ENCODE measurements around the gene L3MBTL1. TPM values are rescaled to one million over a fixed set of nuclear protein-coding genes. Genes with fewer than 3 reads are reported as not detected.
A peak's percentile ranks its signal among the peaks of the same experiment; 100 is the strongest.

Gene L3MBTL1
- total RNA-seq, 3 donors from 2014 or later (not counting 1 experiment from before 2014, with no cell fraction given) = 15.4 to 17.1 (median 17.0) TPM

DNA sequence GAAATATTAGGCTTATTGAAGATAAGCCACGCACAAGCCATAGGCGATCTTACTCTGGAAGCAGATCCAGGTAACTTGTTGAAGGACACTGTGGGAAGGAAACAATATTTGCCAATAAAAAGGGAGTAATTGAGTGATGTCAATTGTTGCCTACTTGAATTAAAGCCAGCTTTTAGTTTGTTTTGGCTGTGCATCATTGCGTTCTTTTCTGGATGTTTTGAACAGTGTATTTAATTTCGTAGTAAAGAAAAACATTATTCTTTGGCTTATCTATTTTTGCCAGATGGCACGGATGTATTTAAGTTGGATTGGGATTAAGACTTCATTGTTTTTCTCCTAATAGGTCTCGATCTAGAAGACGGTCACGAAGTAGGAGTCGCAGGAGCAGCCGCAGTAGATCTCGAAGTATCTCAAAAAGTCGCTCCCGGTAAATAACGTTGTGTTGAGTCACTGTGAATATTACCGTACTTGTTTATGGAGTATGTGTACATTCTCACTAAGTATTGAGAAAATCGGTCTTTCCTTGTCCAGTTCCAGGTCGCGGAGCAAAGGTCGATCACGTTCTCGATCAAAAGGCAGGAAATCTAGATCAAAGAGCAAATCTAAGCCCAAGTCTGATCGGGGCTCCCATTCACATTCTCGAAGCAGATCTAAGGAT is 47.2 kb upstream of the L3MBTL1 start:
- Mint-ChIP-seq H3K36me3 (peaks cover 26% of the 10 kb centered on the region), H3K27me3 (ENCODE audit: low read depth in 2 of 2) (peaks cover 0 to 3% of the 10 kb centered on the region in 2 donors), H3K4me3 (peak overlapping the region; percentile 87), H3K9me3 (peaks cover 0 to 2% of the 10 kb centered on the region in 2 donors), H3K4me1 (peaks cover 41 to 48% of the 10 kb centered on the region in 2 donors), H3K27ac (peak overlapping the region; percentile 98 to 99)
- ATAC-seq (no peak), DNase-seq (no peak)
- TF ChIP-seq, protein P1, sequence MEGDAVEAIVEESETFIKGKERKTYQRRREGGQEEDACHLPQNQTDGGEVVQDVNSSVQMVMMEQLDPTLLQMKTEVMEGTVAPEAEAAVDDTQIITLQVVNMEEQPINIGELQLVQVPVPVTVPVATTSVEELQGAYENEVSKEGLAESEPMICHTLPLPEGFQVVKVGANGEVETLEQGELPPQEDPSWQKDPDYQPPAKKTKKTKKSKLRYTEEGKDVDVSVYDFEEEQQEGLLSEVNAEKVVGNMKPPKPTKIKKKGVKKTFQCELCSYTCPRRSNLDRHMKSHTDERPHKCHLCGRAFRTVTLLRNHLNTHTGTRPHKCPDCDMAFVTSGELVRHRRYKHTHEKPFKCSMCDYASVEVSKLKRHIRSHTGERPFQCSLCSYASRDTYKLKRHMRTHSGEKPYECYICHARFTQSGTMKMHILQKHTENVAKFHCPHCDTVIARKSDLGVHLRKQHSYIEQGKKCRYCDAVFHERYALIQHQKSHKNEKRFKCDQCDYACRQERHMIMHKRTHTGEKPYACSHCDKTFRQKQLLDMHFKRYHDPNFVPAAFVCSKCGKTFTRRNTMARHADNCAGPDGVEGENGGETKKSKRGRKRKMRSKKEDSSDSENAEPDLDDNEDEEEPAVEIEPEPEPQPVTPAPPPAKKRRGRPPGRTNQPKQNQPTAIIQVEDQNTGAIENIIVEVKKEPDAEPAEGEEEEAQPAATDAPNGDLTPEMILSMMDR (IDR thresholded peaks at IDR 0.05) = no peak
- Histone ChIP-seq H3K9me3 (ENCODE audit: control insufficient read depth, insufficient read depth, low read length) (no peaks in the 10 kb centered on the region), H3K27me3 (ENCODE audit: control insufficient read depth, insufficient read depth, low read length) (no peaks in the 10 kb centered on the region), H3K4me3 (ENCODE audit: low read length) (no peak overlapping the region), H3K27ac (ENCODE audit: low read length) (no peak overlapping the region), H3K36me3 (ENCODE audit: control insufficient read depth, insufficient read depth, low read length) (peaks cover 59% of the 10 kb centered on the region), H3K4me1 (ENCODE audit: control insufficient read depth, insufficient read depth, low read length) (peaks cover 16% of the 10 kb centered on the region)
- intact Hi-C loops (cut with micrococcal nuclease) = no loop called here
- 98% methylated on average over 22 of the region's 23 CpGs for WGBS (ENCODE audit: insufficient coverage)

DNA sequence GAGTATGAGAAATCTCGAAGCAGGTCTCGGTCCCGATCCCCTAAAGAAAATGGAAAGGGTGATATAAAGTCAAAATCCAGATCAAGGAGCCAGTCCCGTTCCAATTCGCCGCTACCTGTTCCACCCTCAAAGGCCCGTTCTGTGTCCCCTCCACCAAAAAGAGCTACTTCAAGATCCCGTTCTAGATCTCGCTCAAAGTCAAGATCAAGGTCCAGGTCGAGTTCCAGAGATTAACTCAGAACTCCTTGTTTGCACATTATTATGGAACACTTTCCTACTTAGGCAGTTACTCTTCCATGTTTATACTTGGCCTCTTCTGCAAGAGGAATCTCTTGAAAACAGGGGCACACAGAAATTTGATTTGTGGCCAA is 46.7 kb upstream of the L3MBTL1 start:
- H3K9me3 ChIP-seq (ENCODE audit: control insufficient read depth, insufficient read depth, low read length) = no peaks in the 10 kb centered on the region
- H3K4me3 ChIP-seq (ENCODE audit: low read length) = no peak overlapping the region
- no peak overlapping the region for H3K27ac ChIP-seq (ENCODE audit: low read length)
- peaks cover 16% of the 10 kb centered on the region for H3K4me1 ChIP-seq (ENCODE audit: control insufficient read depth, insufficient read depth, low read length)
- intact Hi-C loops (cut with micrococcal nuclease) = no loop called here
- TF ChIP-seq, protein P1 (IDR thresholded peaks at IDR 0.05) = no peak
- peak overlapping the region; percentile 31 to 99 for H3K27ac Mint-ChIP-seq
- WGBS (ENCODE audit: insufficient coverage) = 99% methylated on average over 10 of the region's 10 CpGs
- H3K27me3 Mint-ChIP-seq (ENCODE audit: low read depth in 2 of 2) = peaks cover 0 to 3% of the 10 kb centered on the region in 2 donors
- peak overlapping the region; percentile 45 for H3K4me3 Mint-ChIP-seq
- no peak for ATAC-seq
- H3K27me3 ChIP-seq (ENCODE audit: control insufficient read depth, insufficient read depth, low read length) = no peaks in the 10 kb centered on the region
- H3K4me1 Mint-ChIP-seq = peaks cover 41 to 48% of the 10 kb centered on the region in 2 donors
- H3K36me3 Mint-ChIP-seq = peaks cover 26% of the 10 kb centered on the region
- DNase-seq = peak in 1 of 2 donors; percentile 26
- peaks cover 63% of the 10 kb centered on the region for H3K36me3 ChIP-seq (ENCODE audit: control insufficient read depth, insufficient read depth, low read length)
- peaks cover 0 to 2% of the 10 kb centered on the region in 2 donors for H3K9me3 Mint-ChIP-seq

DNA sequence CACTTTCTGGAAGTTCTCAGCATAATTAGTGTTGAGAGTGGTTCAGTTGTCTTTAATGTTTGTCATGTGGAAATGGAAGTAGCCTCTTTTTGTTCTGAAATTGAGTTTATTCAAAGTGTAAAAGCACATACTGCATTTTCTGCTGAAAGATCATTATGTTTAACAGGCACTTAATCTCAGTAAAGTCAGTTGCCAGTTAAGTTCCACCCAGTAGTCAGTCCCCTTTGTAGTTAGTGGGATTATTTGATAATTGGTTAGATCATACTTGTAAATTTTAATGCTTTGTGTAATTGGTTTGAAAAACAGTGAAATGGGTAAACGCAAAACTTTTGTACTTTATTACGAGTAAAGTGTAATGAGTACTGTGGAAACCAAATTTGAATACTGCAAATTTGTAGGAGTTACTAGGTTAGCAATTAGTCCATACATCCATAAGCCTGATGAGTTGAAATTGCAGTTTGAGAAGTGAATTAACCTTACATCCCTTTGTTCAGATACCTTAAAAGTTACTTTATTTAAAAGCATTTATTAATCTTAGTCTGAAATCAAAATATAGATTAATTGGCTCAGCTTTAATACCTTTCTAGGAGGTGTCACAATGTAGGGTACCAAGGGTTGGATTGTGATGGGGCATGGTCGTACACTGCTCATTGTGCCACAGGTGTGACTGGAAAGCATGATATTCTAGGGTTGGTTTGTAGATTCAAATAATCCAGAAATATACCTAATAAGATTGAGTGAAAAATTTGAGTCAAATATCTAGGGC is 45.4 kb upstream of the L3MBTL1 start:
- H3K27ac Mint-ChIP-seq = peak overlapping the region in 1 of 2 donors; percentile 71
- no peaks in the 10 kb centered on the region for H3K9me3 Mint-ChIP-seq
- WGBS (ENCODE audit: insufficient coverage) = 94% methylated on average over 3 of the region's 3 CpGs
- H3K4me1 Mint-ChIP-seq = peaks cover 39 to 46% of the 10 kb centered on the region in 2 donors
- ATAC-seq (no peak), DNase-seq (no peak)
- Histone ChIP-seq H3K9me3 (ENCODE audit: control insufficient read depth, insufficient read depth, low read length) (no peaks in the 10 kb centered on the region), H3K36me3 (ENCODE audit: control insufficient read depth, insufficient read depth, low read length) (peaks cover 70% of the 10 kb centered on the region), H3K4me3 (ENCODE audit: low read length) (no peak overlapping the region), H3K27ac (ENCODE audit: low read length) (no peak overlapping the region), H3K4me1 (ENCODE audit: control insufficient read depth, insufficient read depth, low read length) (peaks cover 8% of the 10 kb centered on the region), H3K27me3 (ENCODE audit: control insufficient read depth, insufficient read depth, low read length) (no peaks in the 10 kb centered on the region)
- H3K27me3 Mint-ChIP-seq (ENCODE audit: low read depth in 2 of 2) = no peaks in the 10 kb centered on the region
- intact Hi-C loops (cut with micrococcal nuclease) = no loop called here
- TF ChIP-seq, protein P1 (IDR thresholded peaks at IDR 0.05) = no peak
- no peak overlapping the region for H3K4me3 Mint-ChIP-seq
- H3K36me3 Mint-ChIP-seq = peaks cover 26% of the 10 kb centered on the region
